HUES6 (cell line): Measurements from ENCODE around the gene ITPR3.

ENCODE experiments used
- H3K27ac ChIP-seq: 2 replicates; pipeline ENCODE4 v1.7.0; 2013; ENCODE audit warnings: low read depth, mild to moderate bottlenecking, low read length, inconsistent platforms
- H3K27me3 ChIP-seq: 2 replicates; pipeline ENCODE4 v1.6.1; 2013; ENCODE audit warnings: low read length; ENCODE audit not compliant: control insufficient read depth, insufficient read depth
- H3K36me3 ChIP-seq: 2 replicates; pipeline ENCODE4 v1.6.1; 2013; ENCODE audit warnings: low read length; ENCODE audit not compliant: control insufficient read depth, insufficient read depth
- H3K4me1 ChIP-seq: 2 replicates; pipeline ENCODE4 v1.6.1; 2013; ENCODE audit warnings: low read length; ENCODE audit not compliant: control insufficient read depth, insufficient read depth
- H3K4me3 ChIP-seq: 2 replicates; pipeline ENCODE4 v1.5.1; 2013; ENCODE audit warnings: low read depth, low read length
- H3K9ac ChIP-seq: one replicate; pipeline ENCODE4 v1.6.1; 2013; ENCODE audit warnings: mild to moderate bottlenecking, low read length
- H3K9me3 ChIP-seq: 2 replicates; pipeline ENCODE4 v1.6.1; 2013; ENCODE audit warnings: low read depth, low read length; ENCODE audit not compliant: control insufficient read depth, insufficient read depth

The ITPR3 gene

DNA sequence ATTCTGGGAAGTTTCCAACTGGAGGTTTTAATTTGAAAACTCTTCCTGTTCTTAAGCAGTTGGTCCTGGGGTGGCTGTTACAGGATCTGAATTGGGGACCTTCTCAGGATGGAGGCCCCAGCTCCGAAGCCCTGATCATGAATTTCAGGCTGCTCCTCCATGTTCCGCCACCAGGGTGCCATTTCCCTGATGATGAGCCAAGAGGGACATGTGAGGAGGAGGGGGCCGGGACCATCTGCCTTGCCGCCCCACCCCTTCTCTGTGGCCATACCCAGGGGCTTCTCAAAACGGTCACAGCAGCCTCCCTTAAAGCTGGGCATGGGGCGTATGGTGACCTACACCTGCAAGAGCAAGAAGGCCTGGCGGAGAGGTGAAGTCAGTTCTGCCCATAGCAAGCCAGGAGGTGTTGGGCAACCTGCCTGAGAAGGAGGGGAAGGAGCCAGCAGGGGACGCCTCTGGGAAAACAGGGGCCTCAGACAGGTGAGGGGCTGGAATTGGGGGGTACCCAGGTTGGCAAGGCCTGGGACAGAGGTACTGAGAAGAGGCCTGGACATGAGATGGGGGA lies 37.4 kb upstream of the ITPR3 start:
- H3K9ac ChIP-seq, result no peak overlapping the region
- H3K4me3 ChIP-seq, result no peak overlapping the region
- H3K4me1 ChIP-seq, result peaks cover 15% of the 10 kb centered on the region

DNA sequence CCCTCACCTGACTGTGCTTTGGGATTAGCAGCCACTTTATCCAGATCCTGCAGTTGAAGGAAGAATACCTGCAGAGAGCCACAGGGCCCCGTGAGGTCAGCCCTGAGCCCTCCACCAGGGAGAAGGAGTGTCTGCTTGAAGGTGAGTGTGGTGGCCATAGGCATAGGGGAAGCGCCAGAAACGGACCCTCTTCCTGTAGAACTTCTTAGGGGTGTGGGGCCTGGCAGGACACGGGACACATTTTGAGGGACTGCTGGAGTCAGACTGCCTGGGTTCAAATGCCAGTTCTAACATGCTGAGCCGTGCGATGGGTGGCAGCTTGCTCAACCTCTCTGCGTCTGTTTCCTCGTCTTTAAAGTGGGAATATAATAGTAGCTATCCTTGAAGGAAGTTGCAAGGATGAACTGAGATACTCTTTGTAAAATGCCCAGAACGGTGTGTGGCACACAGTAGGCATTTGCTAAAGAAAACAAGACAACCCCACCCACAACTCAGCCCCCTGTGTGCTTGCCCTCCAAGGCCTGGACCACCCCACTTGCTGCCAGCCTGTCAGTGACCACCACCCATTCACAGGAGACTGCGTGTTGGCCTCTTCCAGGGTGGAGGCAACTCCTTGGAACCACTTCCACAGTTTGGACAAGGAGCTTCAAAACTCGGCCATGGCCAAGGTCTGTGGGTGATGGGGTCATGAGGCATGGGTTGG lies 36.3 kb upstream of the ITPR3 start:
- no peak overlapping the region for H3K9ac ChIP-seq
- no peak overlapping the region for H3K4me3 ChIP-seq
- no peak overlapping the region for H3K27ac ChIP-seq
- no peaks in the 10 kb centered on the region for H3K36me3 ChIP-seq
- H3K9me3 ChIP-seq, result no peaks in the 10 kb centered on the region
- peaks cover 16% of the 10 kb centered on the region for H3K4me1 ChIP-seq
- no peaks in the 10 kb centered on the region for H3K27me3 ChIP-seq

More for the DNA sequence above, 37.4 kb upstream of the ITPR3 start:
- Histone ChIP-seq H3K36me3 (no peaks in the 10 kb centered on the region), H3K9me3 (no peaks in the 10 kb centered on the region), H3K27ac (no peak overlapping the region), H3K27me3 (no peaks in the 10 kb centered on the region)

DNA sequence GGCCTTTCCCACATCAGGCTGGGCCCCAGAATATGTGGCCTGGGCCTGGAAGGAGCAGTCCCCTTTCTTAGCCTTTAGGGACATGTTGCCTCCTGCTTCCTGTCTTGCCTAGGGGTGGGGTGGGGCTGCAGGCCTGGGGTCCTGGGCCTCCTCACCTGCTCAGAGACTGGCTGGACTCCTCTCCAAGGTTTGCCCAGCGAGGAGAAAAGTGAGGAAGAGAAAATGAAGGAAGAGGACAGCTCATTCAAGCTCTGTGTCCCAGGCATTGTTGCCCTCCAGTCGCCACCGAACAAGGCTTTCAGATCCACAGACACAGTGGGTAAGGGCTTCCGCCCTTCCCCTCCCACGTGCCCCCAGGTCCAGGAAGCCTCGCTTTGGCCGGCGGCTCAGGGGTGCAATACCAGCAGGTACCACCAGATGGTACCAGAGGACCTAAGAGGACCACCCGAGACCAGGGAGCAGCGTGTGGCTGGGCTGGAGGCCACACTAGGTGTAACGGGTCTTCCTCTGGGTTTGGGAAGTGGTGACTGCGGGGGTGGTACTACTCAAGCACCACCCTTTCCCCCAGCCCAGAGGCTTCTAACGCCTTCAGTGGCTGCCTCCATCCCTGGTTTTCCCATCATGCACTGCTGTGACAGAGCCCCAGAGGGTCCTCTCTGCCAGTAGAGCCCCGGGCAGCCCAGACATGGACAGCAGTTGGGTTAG lies 35.6 kb upstream of the ITPR3 start:
- Histone ChIP-seq H3K27ac (no peak overlapping the region), H3K36me3 (no peaks in the 10 kb centered on the region), H3K4me1 (peaks cover 21% of the 10 kb centered on the region), H3K27me3 (no peaks in the 10 kb centered on the region), H3K9ac (no peak overlapping the region), H3K9me3 (no peaks in the 10 kb centered on the region), H3K4me3 (no peak overlapping the region)

DNA sequence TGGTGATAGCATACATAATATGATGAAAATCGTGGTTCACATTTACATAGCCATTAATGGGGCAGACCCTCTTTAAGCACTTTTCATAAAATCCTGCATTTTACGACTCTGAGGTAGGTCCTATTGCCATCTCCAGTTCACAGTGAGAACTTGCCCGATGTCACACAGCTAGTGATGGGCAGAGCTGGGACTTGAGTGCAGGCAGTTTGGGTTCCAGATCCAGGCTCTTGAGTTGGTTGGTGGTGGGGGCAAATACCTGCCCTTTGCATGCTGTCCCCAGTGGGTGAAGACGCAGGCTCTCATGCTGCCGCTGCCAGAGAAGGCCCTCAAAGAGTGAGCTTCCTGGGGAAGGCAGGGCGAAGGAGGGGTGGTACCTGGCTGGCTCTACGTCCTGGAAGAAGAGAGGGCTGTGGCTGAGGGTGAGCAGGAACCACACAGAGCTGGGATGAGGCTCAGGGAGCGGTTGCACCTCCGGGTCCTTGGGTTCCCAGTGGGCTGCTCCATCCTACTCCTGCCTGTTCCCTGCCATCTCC lies 34.9 kb upstream of the ITPR3 start:
- H3K4me1 ChIP-seq, result peaks cover 27% of the 10 kb centered on the region
- no peak overlapping the region for H3K27ac ChIP-seq
- no peak overlapping the region for H3K4me3 ChIP-seq
- H3K36me3 ChIP-seq, result no peaks in the 10 kb centered on the region
- no peaks in the 10 kb centered on the region for H3K9me3 ChIP-seq
- H3K27me3 ChIP-seq, result no peaks in the 10 kb centered on the region
- H3K9ac ChIP-seq, result no peak overlapping the region

DNA sequence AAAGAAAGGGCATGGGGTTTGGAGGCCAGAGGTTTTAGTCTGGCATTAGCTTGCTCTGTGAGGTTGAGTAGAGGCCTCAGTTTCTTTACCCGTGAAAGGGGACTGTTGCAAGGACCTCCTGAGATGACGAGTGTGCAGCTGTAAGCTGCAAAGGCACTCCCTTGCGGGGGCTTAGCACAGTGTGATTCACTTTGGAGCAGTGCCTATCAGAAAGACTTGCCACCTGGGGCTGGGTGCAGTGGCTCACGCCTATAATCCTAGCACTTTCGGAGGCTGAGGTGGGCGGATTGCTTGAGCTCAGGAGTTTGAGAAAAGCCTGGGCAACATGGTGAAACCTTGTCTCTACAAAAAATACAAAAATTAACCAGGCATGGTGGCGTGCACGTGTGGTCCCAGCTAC lies 33.6 kb upstream of the ITPR3 start:
- H3K4me3 ChIP-seq, result no peak overlapping the region
- H3K27ac ChIP-seq, result no peak overlapping the region
- peaks cover 33% of the 10 kb centered on the region for H3K4me1 ChIP-seq
- no peaks in the 10 kb centered on the region for H3K27me3 ChIP-seq
- no peaks in the 10 kb centered on the region for H3K36me3 ChIP-seq
- no peak overlapping the region for H3K9ac ChIP-seq
- no peaks in the 10 kb centered on the region for H3K9me3 ChIP-seq

DNA sequence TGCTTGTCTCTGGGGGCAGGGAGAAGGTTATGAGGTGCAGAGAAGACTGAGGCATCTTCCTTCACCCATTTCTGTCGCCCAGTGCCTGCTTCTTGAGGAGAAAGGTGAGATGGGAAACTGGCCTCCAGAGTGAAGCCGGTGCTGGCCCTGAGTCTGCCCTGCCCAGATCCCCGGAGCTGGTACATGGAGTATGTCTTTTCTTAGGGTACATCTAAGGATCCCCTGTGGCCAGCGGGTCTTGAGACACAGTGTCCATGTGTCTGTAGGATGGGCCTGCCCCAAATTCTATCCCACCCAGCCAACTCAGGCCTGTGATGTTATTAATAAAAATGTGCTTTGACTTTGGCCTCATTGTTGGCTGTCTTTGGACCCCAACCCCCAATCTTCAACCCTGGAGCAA lies 32.2 kb upstream of the ITPR3 start:
- no peaks in the 10 kb centered on the region for H3K36me3 ChIP-seq
- H3K9me3 ChIP-seq, result no peaks in the 10 kb centered on the region
- H3K9ac ChIP-seq, result no peak overlapping the region
- no peak overlapping the region for H3K27ac ChIP-seq
- H3K4me1 ChIP-seq, result peaks cover 33% of the 10 kb centered on the region
- H3K4me3 ChIP-seq, result no peak overlapping the region
- H3K27me3 ChIP-seq, result no peaks in the 10 kb centered on the region

DNA sequence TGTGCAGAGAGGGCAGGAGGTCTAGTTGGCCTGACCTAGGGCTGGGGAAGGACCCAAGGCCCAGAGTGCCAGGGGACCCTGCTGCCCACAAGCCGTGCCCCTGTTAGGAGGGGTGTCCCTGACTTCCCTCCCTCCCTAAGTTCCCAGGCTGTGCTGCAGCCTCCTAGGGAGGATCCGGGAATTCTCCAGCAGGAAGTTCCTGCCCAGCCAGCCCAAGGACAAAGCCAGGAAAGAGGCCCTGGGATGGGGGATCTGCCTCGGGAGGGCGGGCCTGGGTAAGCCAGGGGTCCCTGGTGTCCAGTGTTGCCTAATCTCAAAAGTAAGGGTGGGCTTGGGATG lies 31.8 kb upstream of the ITPR3 start:
- H3K9ac ChIP-seq, result no peak overlapping the region
- no peak overlapping the region for H3K27ac ChIP-seq
- peaks cover 33% of the 10 kb centered on the region for H3K4me1 ChIP-seq
- H3K4me3 ChIP-seq, result no peak overlapping the region
- no peaks in the 10 kb centered on the region for H3K27me3 ChIP-seq
- H3K9me3 ChIP-seq, result no peaks in the 10 kb centered on the region
- H3K36me3 ChIP-seq, result no peaks in the 10 kb centered on the region

DNA sequence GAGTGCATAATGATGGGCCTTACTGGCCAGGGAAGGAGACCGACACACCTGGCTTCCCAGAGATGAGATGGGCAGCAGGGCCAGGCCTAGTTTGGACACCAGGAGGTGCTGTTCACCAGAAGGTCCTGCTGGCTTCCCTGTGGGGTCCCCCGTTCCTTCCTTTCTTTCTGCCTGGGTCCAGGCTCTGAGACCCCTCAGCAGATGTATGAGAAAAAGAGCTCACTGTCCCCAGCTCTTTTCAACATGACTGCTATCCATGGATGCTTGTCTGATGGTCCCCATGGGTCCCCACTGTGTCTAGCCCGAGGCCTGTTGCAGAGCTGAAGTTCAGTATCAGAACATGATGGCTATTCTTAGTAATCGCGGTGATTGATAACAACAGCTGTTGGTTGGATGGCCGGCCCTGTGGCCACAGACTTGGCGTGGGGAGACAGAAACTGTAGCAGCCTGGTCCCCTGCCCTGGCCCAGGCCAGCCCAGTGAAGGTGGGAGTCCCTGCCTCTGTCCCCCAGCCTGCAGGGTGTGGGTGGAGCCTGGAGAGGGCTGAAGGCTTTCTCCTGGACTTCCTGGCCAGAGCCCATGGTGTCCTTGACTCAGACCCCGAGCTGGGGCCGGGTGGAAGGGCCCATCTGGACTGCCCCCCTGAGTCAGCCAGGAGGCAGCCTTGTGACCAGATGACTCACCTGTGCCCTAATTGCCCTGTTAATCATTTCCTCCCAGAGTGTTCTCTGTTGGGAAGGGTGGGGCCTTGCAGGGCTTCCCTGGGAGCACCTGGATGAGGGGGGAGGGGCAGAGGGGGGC lies 31.2 kb upstream of the ITPR3 start:
- Histone ChIP-seq H3K9me3 (no peaks in the 10 kb centered on the region), H3K9ac (peak overlapping the region; percentile 76), H3K27ac (peak overlapping the region; percentile 81)

DNA sequence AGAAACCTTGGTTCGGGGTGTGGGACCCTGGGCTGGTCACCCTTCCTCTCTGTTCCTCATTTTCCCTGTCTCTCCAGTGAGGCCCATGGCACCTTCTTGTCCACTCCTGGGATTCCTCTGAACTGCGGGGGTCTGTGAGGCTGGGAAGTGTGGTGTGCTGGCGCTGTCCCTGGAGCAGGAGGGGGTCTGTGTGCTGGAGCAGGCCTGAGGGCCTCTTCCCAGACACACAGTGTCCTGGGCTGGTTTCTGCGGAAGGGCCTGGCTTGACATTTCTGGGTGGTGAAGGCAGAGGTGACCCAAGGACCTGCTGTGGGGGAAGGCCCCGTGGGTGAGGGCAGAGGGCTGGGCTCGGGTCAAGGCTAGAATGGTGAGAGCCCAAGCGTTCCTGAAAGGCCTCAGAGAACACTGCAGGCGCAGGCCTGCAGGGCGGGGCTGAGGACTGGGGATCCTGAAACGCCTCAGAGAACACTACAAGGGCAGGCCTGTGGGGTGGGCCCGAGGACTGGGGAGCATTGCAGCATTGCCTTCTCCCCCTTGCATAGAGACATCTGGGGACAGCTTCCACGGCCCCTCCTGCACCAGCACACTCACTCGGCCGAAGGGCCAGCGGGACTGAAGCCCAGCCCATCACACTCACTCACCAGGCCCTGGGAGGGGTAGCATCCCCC lies 30.5 kb upstream of the ITPR3 start:
- H3K4me1 ChIP-seq, result peaks cover 37% of the 10 kb centered on the region
- H3K27ac ChIP-seq, result peak overlapping the region; percentile 81; the same call in 1 of the 2 replicates
- H3K9me3 ChIP-seq, result no peaks in the 10 kb centered on the region
- H3K36me3 ChIP-seq, result no peaks in the 10 kb centered on the region
- no peaks in the 10 kb centered on the region for H3K27me3 ChIP-seq
- H3K9ac ChIP-seq, result peak overlapping the region; percentile 75
- H3K4me3 ChIP-seq, result no peak overlapping the region

More for the DNA sequence above, 31.2 kb upstream of the ITPR3 start:
- H3K4me3 ChIP-seq, result no peak overlapping the region; the same call in 1 of the 2 replicates
- no peaks in the 10 kb centered on the region for H3K27me3 ChIP-seq
- H3K36me3 ChIP-seq, result no peaks in the 10 kb centered on the region
- H3K4me1 ChIP-seq, result peaks cover 33% of the 10 kb centered on the region

DNA sequence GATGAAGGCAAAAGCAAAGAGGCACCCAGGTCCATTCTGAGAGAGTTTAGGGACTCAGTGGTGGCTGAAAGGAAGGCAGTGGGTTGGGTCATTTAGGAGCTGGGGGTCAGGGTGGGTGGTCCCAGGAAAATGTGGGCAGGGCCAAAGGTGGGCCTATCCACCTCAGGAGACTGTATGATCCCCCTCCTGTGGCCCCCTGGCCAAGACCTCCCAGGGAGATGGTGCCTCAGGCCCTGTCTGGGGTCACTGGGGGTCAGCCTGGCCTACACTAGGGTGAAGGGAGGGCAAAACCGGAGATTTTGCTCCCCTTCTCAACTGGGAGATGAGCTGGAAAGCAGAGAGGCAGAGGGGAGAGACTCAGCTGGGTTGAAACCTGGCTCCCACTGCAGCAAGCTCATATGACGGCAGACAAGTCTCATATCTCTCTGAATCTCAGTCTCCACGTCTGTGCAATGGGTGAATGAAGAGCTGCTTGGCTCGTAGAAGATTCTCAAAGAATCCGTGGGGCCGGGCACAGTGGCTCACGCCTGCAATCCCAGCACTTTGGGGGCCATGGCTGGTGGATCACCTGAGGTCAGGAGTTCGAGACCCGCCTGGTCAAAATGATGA lies 29.6 kb upstream of the ITPR3 start:
- H3K27me3 ChIP-seq, result no peaks in the 10 kb centered on the region
- no peak overlapping the region for H3K27ac ChIP-seq
- peak overlapping the region; percentile 75 for H3K9ac ChIP-seq
- H3K4me3 ChIP-seq, result no peak overlapping the region
- H3K9me3 ChIP-seq, result no peaks in the 10 kb centered on the region
- peaks cover 33% of the 10 kb centered on the region for H3K4me1 ChIP-seq
- H3K36me3 ChIP-seq, result no peaks in the 10 kb centered on the region
